IMR-90 (cell line): ENCODE measurements around the gene HPS6. TPM values are rescaled to one million over a fixed set of nuclear protein-coding genes. Genes with fewer than 3 reads are reported as not detected.

Experiments
- ATAC-seq: fragments of 200-7000 bp; cut with Tn5 transposase; 2 replicates; pipeline ENCODE4 v1.9.1; 2020; ENCODE audit warnings: low read depth, mild to moderate bottlenecking, moderate library complexity
- BruUV-seq: library from RNA; stranded (reverse); fragments of 400-500 nt; replicated peaks from 2 replicates; lab custom pipeline; 2021; lab: Mats Ljungman, UMichigan
- CTCF ChIA-PET: fragments of 300-600 bp; formaldehyde crosslinking; extraction: SDS; loops from one replicate; lab custom pipeline; 2021; ENCODE audit warnings: antibody characterized with exemption; lab: Yijun Ruan, JAX
- POLR2A ChIA-PET: fragments of 300-600 bp; sonication (Branson Sonifier 250); formaldehyde crosslinking; loops from one replicate; lab custom pipeline; 2022; ENCODE audit warnings: antibody characterized with exemption; ENCODE audit not compliant: unreplicated experiment; lab: Charles Lee
- DNase-seq: peaks from one replicate; pipeline ENCODE4 v3.0.0; 2013
- H2AFZ ChIP-seq: replicated peaks from 2 replicates; pipeline ENCODE3; 2013; ENCODE audit warnings: low read length, mild to moderate bottlenecking; ENCODE audit not compliant: poor library complexity
- H2AK5ac ChIP-seq: 2 replicates; pipeline ENCODE4 v1.6.1; 2013; ENCODE audit warnings: low read depth, low read length, inconsistent platforms
- H2AK9ac ChIP-seq: replicated peaks from 2 replicates; pipeline ENCODE3; 2013; ENCODE audit warnings: mild to moderate bottlenecking, low read depth, low read length, moderate library complexity; ENCODE audit not compliant: poor library complexity
- H2BK120ac ChIP-seq: 2 replicates; pipeline ENCODE4 v1.6.1; 2013; ENCODE audit warnings: low read depth, low read length, inconsistent platforms
- H2BK15ac ChIP-seq: 3 replicates; pipeline ENCODE4 v1.6.1; 2013; ENCODE audit warnings: low read depth, low read length, inconsistent platforms
- H2BK20ac ChIP-seq: 2 replicates; pipeline ENCODE4 v1.6.1; 2013; ENCODE audit warnings: low read depth, mild to moderate bottlenecking, inconsistent platforms, low read length, moderate library complexity
- H2BK5ac ChIP-seq: 2 replicates; pipeline ENCODE4 v1.6.1; 2013; ENCODE audit warnings: mild to moderate bottlenecking, low read depth, low read length, inconsistent platforms; ENCODE audit not compliant: poor library complexity, severe bottlenecking
- H3K14ac ChIP-seq: replicated peaks from 2 replicates; pipeline ENCODE4 v1.6.1; 2013; ENCODE audit warnings: low read depth, low read length, inconsistent platforms
- H3K18ac ChIP-seq: 2 replicates; pipeline ENCODE4 v1.6.1; 2013; ENCODE audit warnings: low read depth, low read length, control low read depth
- H3K23ac ChIP-seq: 2 replicates; pipeline ENCODE4 v1.6.1; 2013; ENCODE audit warnings: low read depth, low read length, inconsistent platforms
- H3K27ac ChIP-seq: 2 replicates; pipeline ENCODE4 v1.5.1; 2013; ENCODE audit warnings: mild to moderate bottlenecking, control low read depth, low read length; ENCODE audit not compliant: insufficient read depth
- H3K27me3 ChIP-seq: 2 replicates; pipeline ENCODE4 v1.6.1; 2013; ENCODE audit warnings: low read length; ENCODE audit not compliant: control insufficient read depth, insufficient read depth
- H3K36me3 ChIP-seq: 2 replicates; pipeline ENCODE4 v1.6.1; 2013; ENCODE audit warnings: low read length, mixed read lengths; ENCODE audit not compliant: control insufficient read depth, insufficient read depth
- H3K4ac ChIP-seq: 2 replicates; pipeline ENCODE4 v1.6.1; 2013; ENCODE audit warnings: low read depth, low read length, inconsistent platforms
- H3K4me1 ChIP-seq: 2 replicates; pipeline ENCODE4 v1.6.1; 2013; ENCODE audit warnings: low read length, mixed read lengths; ENCODE audit not compliant: control insufficient read depth, insufficient read depth
- H3K4me2 ChIP-seq: 2 replicates; pipeline ENCODE4 v1.6.1; 2013; ENCODE audit warnings: low read depth, mild to moderate bottlenecking, control low read depth, low read length, moderate library complexity
- H3K4me3 ChIP-seq: 2 replicates; pipeline ENCODE4 v1.5.1; 2013; ENCODE audit warnings: low read depth, mild to moderate bottlenecking, control low read depth, low read length, moderate library complexity; ENCODE audit not compliant: insufficient read depth
- H3K56ac ChIP-seq: 2 replicates; pipeline ENCODE4 v1.6.1; 2013; ENCODE audit warnings: low read length, inconsistent platforms; ENCODE audit not compliant: insufficient read depth; ENCODE audit errors: extremely low read depth
- H3K79me1 ChIP-seq, 2 experiments: 2 replicates each; pipeline ENCODE4 v1.6.1; 2013; ENCODE audit warnings: low read length in 2 of 2, inconsistent platforms in 1 of 2, low read depth in 1 of 2
- H3K9ac ChIP-seq: 2 replicates; pipeline ENCODE4 v1.6.1; 2013; ENCODE audit warnings: low read depth, low read length, control low read depth
- H3K9me1 ChIP-seq: 2 replicates; pipeline ENCODE4 v1.6.1; 2013; ENCODE audit warnings: low read length, inconsistent platforms; ENCODE audit not compliant: insufficient read depth
- H3K9me3 ChIP-seq: 2 replicates; pipeline ENCODE4 v1.6.1; 2013; ENCODE audit warnings: low read length; ENCODE audit not compliant: control insufficient read depth, insufficient read depth
- H4K20me1 ChIP-seq: 2 replicates; pipeline ENCODE4 v1.6.1; 2013; ENCODE audit warnings: low read length, inconsistent platforms; ENCODE audit not compliant: insufficient read depth
- H4K5ac ChIP-seq: 2 replicates; pipeline ENCODE4 v1.6.1; 2013; ENCODE audit warnings: mild to moderate bottlenecking, low read depth, low read length, control low read depth
- H4K8ac ChIP-seq, 2 experiments: 2 replicates each; pipeline ENCODE4 v1.6.1; 2013; ENCODE audit warnings: low read depth in 2 of 2, low read length in 2 of 2, control low read depth in 1 of 2, inconsistent platforms in 1 of 2
- H4K91ac ChIP-seq: 2 replicates; pipeline ENCODE4 v1.6.1; 2013; ENCODE audit warnings: low read depth, low read length, inconsistent platforms; ENCODE audit not compliant: insufficient read depth
- CHD1 ChIP-seq: IDR thresholded peaks from 2 replicates; pipeline ENCODE4 v1.6.1; 2012; ENCODE audit warnings: low read depth, low read length, improper control_type of control experiment
- MAZ ChIP-seq: IDR thresholded peaks from 2 replicates; pipeline ENCODE4 v1.6.1; 2012; ENCODE audit warnings: low read depth, mild to moderate bottlenecking, low read length, improper control_type of control experiment, moderate library complexity, borderline replicate concordance
- SMC3 ChIP-seq: fragments of 150-350 bp; IDR thresholded peaks from 2 replicates; pipeline ENCODE4 v1.6.1; 2016; ENCODE audit warnings: low read depth, mild to moderate bottlenecking, antibody characterized with exemption, low read length, moderate library complexity
- dilution Hi-C: fragments of 300-500 bp; cut with HindIII; formaldehyde crosslinking; loops from one replicate; pipeline ENCODE4 v1.14.3; 2018; ENCODE audit warnings: low sequenced_read_pairs; ENCODE audit not compliant: unreplicated experiment
- in situ Hi-C: fragments of 300-500 bp; cut with MboI; formaldehyde crosslinking; loops from 3 replicates; pipeline ENCODE4 v1.14.3; 2019; ENCODE audit warnings: low sequenced_read_pairs, inconsistent platforms, mixed read lengths
- intact Hi-C: fragments of 100-400 bp; cut with micrococcal nuclease; formaldehyde crosslinking; loops from 2 replicates; pipeline ENCODE4 v1.10.0; 2022
- polyA plus RNA-seq, 3 experiments: library from polyadenylated mRNA; depleted of rRNA; stranded (reverse); fragments of >200 nt; gene quantifications; 2 replicates each; pipeline ENCODE4 v1.2.3, GENCODE V29; 2012; ENCODE audit warnings: low replicate concordance in 1 of 3
- total RNA-seq: library from RNA; depleted of rRNA; stranded (reverse); fragments of >200 nt; gene quantifications from 2 replicates; pipeline ENCODE4 v1.2.3, GENCODE V29; 2012

The HPS6 gene
- total and polyA plus RNA-seq, 2 of the 4 experiments (the other 2 are of a cell fraction) = 10.5 to 23.1 TPM

DNA sequence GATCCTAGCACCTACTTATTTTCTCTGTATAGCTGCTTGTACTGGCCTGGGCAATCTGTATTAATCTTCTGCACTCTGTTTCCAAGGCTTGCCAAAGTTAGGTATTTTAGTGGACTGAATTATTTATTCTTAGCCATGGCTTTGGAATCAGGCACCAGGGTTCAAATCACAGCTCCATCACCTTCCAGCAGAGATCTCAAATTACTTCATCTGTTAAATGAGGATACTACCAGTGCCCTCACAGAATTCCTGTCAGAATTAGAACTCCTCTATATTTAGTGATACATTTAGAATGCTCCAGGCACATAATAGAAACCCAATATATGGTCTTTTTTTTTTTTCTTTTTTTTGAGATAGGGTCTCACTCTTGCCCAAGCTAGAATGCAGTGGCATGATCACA lies 26.7 kb upstream of the HPS6 start:
- Histone ChIP-seq H3K9ac (no peak overlapping the region), H3K4me2 (no peak overlapping the region), H3K79me1 (peaks cover 12 to 35% of the 10 kb centered on the region in 2 experiments; a peak in 3 of 4 replicates), H3K27me3 (no peaks in the 10 kb centered on the region), H3K56ac (no peak overlapping the region), H3K4ac (no peak overlapping the region), H2AFZ (no peak overlapping the region), H3K23ac (no peak overlapping the region), H2AK9ac (no peak overlapping the region), H3K18ac (no peak overlapping the region), H2BK15ac (no peak overlapping the region), H3K9me1 (peaks cover 4% of the 10 kb centered on the region; the same call in 1 of the 2 replicates), H3K14ac (no peak overlapping the region), H2BK5ac (no peak overlapping the region), H3K27ac (no peak overlapping the region), H2BK120ac (no peak overlapping the region), H2BK20ac (no peak overlapping the region), H3K4me3 (no peak overlapping the region), H4K5ac (no peak overlapping the region), H4K8ac (no peak overlapping the region), H4K91ac (no peak overlapping the region), H3K36me3 (peaks cover 4% of the 10 kb centered on the region; the same call in 1 of the 2 replicates), H3K4me1 (peaks cover 2% of the 10 kb centered on the region; the same call in 1 of the 2 replicates), H2AK5ac (no peak overlapping the region), H3K9me3 (no peaks in the 10 kb centered on the region), H4K20me1 (peaks cover 28% of the 10 kb centered on the region)
- BruUV-seq = no TSS peak
- dilution Hi-C loops (no loop called here), in situ Hi-C loops (no loop called here), intact Hi-C loops (no loop called here)
- no peak for DNase-seq
- no peak for TF ChIP-seq CHD1
- TF ChIP-seq MAZ = no peak
- no peak for TF ChIP-seq SMC3
- POLR2A ChIA-PET = no interaction called here
- no peak for ATAC-seq
- CTCF ChIA-PET = no interaction called here
